Gastroesophageal sphincter (tissue), 3 donors: Measurements from ENCODE around the gene CCDC27.

Experiments used
- CTCF ChIP-seq, 4 experiments: fragments of 200-600 bp in 2 of 4; fragments of 450-650 bp in 2 of 4; sonication (generic) in 1 of 4; IDR thresholded peaks; one replicate each; pipeline ENCODE4 v1.5.1; 2017 to 2019; ENCODE audit warnings: antibody characterized with exemption in 4 of 4, mild to moderate bottlenecking in 2 of 4, moderate library complexity in 2 of 4
- EP300 ChIP-seq: sonication (generic); formaldehyde crosslinking; IDR thresholded peaks from one replicate; pipeline ENCODE4 v1.6.1; 2017; ENCODE audit warnings: antibody characterized with exemption, mild to moderate bottlenecking
- POLR2A ChIP-seq, 2 donors: fragments of 450-650 bp; IDR thresholded peaks; one replicate each; pipeline ENCODE4 v1.6.1; 2017; ENCODE audit warnings: antibody characterized with exemption in 2 of 2, mild to moderate bottlenecking in 2 of 2, moderate library complexity in 1 of 2
- POLR2AphosphoS5 ChIP-seq: sonication (generic); formaldehyde crosslinking; IDR thresholded peaks from one replicate; pipeline ENCODE4 v1.6.1; 2017; ENCODE audit warnings: antibody characterized with exemption

- TF ChIP-seq CTCF (IDR thresholded peaks at IDR 0.05) (no peak), EP300 (no peak), POLR2AphosphoS5 (no peak), POLR2A (IDR thresholded peaks at IDR 0.05) (no peak)
Measured at GRCh38 chr1:3733883-3734589, 18.2 kb upstream of the CCDC27 start.
